Fibroblast of the aortic adventitia (primary cell): ENCODE measurements around the gene CAMKK1. TPM values are rescaled to one million over a fixed set of nuclear protein-coding genes. Genes with fewer than 3 reads are reported as not detected.

Source experiments
- DNase-seq: peaks from one replicate; pipeline ENCODE4 v3.0.0-alpha.2; 2010; ENCODE audit warnings: low read depth
- H3K4me3 ChIP-seq: 2 replicates; pipeline ENCODE4 v1.5.1; 2011; ENCODE audit warnings: low read depth, mild to moderate bottlenecking, control low read depth, low read length, moderate library complexity
- CTCF ChIP-seq: IDR thresholded peaks from 2 replicates; pipeline ENCODE4 v1.5.1; 2011; ENCODE audit warnings: mild to moderate bottlenecking, low read length, control low read depth, inconsistent platforms; ENCODE audit not compliant: insufficient read depth
- total RNA-seq: library from RNA; depleted of rRNA; stranded (reverse); fragments of >200 nt; gene quantifications from 2 replicates; pipeline ENCODE4 v1.2.3, GENCODE V29; 2012; ENCODE audit warnings: low replicate concordance

Gene CAMKK1
- total RNA-seq, 1 donor, result 17.7 TPM

- no peak overlapping the region for H3K4me3 ChIP-seq
- DNase-seq, result peak; percentile 41
- TF ChIP-seq CTCF, result no peak
Measured at GRCh38 chr17:3896108-3896967, 3.5 kb upstream of the CAMKK1 start.

GRCh38 chr17:3895354-3895753, 2.5 kb upstream of the CAMKK1 start:
- no peak for TF ChIP-seq CTCF
- DNase-seq, result no peak
- H3K4me3 ChIP-seq, result no peak overlapping the region

- no peak for TF ChIP-seq CTCF
- DNase-seq, result peak; percentile 63
- no peak overlapping the region for H3K4me3 ChIP-seq
Measured at GRCh38 chr17:3894911-3895343, 2.1 kb upstream of the CAMKK1 start.

- DNase-seq, result no peak
- TF ChIP-seq CTCF, result no peak
- no peak overlapping the region for H3K4me3 ChIP-seq
Measured at GRCh38 chr17:3894188-3894587, 1.3 kb upstream of the CAMKK1 start.

- no peak for DNase-seq
- H3K4me3 ChIP-seq, result no peak overlapping the region
- no peak for TF ChIP-seq CTCF
Measured at GRCh38 chr17:3893720-3894116, 865 bp upstream of the CAMKK1 start.

- peak; percentile 68 for DNase-seq
- no peak for TF ChIP-seq CTCF
- peak overlapping the region; percentile 71 for H3K4me3 ChIP-seq
Measured at GRCh38 chr17:3892095-3892998, 506 bp downstream of the CAMKK1 start.
